GM18868 (cell line): Measurements from ENCODE around the gene RNASE2.
A peak's percentile ranks its signal among the peaks of the same experiment; 100 is the strongest.
"Not testable (repeated sequence)": the region's sequence is repeated elsewhere in the genome, so short reads cannot be mapped to it uniquely, and the experiment has no call there.

Source experiments
- ATAC-seq: cut with Tn5 transposase; IDR thresholded peaks from one replicate; pipeline ENCODE4 v1.9.1; 2021; ENCODE audit warnings: mild to moderate bottlenecking, moderate library complexity; ENCODE audit not compliant: unreplicated experiment

The RNASE2 gene

DNA sequence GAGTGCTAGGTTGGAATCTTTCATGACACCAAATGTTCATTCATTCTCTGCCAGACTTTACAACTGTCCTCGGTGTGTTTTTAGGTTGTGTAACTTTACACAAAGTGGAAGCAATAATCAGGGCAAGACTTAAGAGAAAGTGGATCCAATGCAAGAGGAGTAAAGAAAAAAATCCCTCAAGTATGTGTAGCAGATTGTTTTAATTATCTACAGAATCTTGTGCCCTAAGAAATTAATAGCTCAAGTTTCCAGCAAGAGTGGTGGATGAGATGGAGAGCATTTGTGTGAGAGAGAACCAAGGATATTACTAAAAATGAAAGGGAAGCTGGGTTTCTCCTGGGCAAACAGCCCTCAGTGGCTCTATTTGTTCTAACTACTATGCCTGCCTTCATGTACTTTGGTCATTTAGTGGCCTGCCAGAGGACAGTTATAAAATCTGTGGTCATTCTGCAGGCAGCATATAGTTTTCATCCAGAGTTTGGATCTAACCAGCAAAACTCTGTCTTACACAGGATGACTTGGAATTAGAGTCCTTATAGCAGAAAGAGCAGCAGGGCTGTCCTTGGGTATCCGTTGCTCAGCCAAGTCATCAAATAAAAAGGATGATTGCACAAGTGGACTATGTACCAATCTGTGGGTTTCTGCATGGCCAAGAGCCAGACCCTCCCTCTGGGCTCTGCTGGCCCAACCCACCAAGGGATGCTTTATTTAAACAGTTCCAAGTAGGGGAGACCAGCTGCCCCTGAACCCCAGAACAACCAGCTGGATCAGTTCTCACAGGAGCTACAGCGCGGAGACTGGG lies at the start of gene RNASE2:
Gene RNASE2, plus strand, starts transcription at position 752 of the 802 bp plus-strand sequence. CDS start 285 bp downstream, outside the sequence.
- not testable (repeated sequence) for ATAC-seq

DNA sequence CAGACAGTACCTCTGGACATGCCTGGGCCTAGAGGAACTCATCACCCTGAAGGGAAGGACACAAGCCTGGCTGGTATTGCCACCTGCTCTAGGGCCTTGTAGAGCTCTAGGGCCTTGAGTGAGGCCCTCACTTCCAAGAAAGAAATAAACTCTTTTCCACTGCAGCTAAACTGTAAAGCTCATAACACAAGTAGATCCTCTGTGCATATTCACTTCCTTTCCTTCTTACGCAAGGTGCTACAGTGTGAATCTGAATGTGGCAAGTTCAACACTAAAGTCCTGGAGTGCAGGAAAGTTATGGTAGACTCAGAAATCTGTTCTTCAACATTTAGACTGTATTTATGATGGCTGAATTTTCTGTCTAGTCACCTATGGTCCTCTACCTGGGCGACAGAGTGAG lies 49.6 kb upstream of the RNASE2 start:
- ATAC-seq: no peak

DNA sequence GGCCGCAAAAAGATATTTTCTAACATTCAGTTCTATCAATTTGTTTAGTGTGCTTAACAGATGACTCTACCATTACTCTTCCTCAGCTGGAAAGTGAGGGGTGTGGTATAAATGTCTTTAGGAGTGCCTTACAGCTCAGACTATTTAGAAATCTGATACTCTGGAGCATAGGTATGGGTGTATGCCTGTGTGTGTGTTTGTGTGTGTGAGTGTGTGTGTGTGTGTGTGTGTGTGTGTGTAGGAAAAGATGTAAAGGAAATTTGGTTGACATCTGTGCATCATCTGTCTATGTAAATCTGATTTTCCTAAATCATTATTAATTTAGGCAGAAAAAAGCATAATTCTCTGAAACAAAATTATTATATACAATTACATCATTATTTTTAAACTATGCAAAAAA lies 48.1 kb upstream of the RNASE2 start:
- ATAC-seq: no peak

DNA sequence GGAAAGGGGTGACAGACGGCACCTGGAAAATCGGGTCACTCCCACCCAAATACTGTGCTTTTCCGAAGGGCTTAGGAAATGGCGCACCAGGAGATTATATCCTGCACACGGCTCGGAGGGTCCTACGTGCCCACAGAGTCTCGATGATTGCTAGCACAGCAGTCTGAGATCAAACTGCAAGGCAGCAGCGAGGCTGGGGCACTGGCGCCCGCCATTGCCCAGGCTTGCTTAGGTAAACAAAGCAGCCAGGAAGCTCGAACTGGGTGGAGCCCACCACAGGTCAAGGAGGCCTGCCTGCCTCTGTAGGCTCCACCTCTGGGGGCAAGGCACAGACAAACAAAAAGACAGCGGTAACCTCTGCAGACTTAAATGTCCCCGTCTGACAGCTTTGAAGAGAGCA lies 44.5 kb upstream of the RNASE2 start:
- not testable (repeated sequence) for ATAC-seq

DNA sequence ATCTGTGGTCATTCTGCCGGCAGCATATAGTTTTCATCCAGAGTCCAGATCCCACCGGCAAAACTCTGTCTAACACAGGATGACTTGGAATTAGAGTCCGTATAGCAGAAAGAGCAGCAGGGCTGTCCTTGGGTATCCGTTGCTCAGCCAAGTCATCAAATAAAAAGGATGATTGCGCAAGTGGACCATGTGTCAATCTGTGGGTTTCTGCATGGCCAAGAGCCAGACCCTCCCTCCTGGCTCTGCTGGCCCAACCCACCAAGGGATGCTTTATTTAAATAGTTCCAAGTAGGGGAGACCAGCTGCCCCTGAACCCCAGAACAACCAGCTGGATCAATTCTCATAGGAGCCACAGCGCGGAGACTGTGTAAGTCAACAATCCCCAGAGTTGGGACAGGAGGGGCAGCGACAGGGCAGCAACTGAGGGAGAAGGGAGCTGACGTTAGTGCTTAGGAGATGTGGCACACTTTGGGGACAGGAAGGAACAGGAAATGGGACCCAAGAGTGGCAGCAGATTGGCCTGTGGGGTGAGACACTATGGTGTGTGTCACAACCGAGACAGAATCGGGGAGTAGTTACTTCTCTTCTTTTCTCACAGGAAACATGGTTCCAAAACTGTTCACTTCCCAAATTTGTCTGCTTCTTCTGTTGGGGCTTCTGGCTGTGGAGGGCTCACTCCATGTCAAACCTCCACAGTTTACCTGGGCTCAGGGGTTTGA lies 36.1 kb upstream of the RNASE2 start:
- not testable (repeated sequence) for ATAC-seq

DNA sequence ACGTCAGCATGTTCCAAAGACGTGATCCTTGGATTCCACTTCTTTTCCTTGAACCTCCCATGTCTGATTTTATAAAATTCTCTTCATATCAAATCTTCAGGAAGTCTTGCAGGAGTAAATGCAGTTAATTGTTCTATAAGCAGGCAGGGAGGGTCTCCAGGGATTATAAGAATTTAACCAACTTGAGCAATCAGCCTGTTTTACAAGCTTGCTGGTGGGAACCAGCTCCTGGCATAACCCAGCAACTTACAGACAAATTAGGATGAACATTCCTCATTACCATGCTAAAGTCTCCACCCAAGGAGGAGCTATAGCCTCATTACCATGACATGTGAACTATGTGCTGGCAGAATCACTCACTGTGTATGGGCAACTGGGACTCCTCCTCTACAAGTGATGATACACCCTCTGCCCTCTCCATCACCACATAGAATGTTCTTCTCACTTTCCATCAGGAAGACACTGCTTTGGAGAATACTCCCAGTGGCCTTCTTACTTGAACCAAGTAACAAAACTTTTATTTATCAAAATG lies 31.5 kb upstream of the RNASE2 start:
- not testable (repeated sequence) for ATAC-seq

DNA sequence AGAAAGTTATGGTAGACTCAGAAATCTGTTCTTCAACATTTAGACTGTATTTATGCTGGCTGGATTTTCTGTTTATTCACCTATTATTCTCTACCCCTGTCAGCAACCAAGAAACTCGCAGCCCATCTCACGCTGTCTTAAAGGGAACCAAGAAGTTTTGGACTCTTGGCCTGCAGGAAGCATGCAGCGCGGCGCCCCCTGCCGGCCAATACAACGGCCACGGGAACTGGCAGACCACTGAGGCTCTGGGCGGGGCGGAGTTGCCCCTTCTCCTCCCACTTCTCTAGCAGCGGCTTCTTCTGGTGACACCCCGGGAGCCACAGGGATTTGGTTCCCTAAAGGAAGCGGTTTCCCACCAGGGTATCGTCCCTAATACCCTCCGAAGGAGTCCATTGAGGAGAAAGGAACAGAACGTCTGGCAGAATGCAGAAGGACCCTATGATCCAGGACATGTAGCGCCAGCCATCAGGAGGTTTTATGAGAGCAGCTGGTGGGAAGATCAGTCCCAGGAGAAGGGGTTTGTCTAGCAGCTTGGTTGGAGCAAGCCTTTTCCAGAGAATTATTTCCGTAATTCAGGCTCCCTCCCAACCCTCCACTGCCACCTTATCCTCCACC lies 21.0 kb upstream of the RNASE2 start:
- peak; percentile 42 for ATAC-seq

DNA sequence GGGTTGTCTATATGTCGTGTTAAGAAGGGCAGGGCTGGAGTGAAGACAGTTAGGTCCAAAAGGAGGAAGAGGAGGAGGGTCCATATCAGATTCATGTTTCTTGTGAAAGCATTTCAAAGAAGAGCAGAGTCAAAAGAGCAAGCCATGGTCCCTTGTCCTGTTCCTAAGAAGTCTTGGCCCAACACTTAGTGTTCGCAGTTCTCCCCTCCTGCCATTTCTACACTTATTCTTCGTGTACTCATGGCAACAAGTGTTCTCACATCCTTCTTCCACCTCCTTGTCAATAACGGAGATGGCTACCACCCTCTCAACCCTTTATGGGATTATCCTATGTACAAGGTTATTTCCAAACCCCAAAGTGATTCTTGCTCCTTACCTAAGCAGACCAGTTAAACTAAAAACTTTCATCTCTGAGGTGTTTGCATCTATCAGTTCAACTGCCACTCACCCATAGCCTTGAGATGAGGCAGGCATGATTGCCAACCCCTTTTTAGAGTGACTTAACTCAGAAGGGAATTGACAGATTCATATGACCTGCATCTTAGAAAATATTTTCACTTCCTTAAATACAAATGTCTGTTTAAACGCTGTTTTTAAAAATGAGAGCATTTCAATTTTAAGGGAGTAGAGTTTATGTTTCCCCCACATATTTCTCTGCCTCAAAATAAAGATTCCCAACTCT lies 19.8 kb upstream of the RNASE2 start:
- ATAC-seq: peak; percentile 72

DNA sequence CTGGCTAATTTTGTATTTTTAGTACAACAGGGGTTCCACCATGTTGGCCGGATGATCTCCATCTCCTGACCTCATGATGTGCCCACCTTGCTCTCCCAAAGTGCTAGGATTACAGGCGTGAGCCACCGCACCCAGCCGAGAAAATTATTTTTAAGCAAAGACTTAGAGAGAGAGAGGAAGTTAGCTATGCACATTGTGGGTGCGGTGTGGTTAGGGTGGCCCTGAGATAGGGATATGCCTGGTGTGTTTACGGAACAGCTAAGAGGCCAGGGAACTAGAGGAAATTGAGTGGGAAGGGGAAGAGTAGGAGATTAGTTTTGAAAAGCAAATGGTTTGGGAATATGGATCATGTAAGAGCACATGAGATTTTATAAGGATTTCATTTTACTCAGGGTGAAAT lies 10.1 kb upstream of the RNASE2 start:
- not testable (repeated sequence) for ATAC-seq

DNA sequence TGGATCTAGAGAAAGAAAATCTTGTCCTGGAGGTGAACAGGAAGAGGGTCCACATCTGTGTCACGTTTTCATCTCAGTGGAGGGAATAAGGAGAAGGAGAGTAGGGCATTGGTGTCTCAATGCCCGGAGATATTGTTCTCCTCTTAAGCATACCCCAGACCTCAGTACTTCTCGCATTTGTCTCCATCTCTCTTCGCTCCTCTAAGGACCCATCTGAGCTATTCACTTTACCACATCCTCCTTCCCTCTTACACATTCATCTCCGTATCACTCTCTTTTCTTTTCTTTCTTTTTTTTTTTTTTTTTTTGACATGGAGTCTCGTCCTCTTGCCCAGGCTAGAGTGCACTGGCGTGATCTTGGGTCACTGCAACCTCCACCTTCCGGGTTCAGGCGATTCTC lies 8.6 kb upstream of the RNASE2 start:
- ATAC-seq: not testable (repeated sequence)

DNA sequence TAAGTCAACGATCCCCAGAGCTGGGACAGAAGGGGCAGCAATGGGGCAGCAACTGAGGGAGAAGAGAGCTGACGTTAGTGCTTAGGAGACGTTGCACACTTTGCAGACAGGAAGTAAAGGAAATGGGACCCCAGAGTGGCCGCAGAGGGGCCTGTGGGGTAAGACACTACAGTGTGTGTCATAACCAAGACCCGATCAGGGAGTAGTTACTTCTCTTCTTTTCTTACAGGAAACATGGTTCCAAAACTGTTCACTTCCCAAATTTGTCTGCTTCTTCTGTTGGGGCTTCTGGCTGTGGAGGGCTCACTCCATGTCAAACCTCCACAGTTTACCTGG lies 219 bp downstream of the RNASE2 start:
- ATAC-seq: not testable (repeated sequence)

DNA sequence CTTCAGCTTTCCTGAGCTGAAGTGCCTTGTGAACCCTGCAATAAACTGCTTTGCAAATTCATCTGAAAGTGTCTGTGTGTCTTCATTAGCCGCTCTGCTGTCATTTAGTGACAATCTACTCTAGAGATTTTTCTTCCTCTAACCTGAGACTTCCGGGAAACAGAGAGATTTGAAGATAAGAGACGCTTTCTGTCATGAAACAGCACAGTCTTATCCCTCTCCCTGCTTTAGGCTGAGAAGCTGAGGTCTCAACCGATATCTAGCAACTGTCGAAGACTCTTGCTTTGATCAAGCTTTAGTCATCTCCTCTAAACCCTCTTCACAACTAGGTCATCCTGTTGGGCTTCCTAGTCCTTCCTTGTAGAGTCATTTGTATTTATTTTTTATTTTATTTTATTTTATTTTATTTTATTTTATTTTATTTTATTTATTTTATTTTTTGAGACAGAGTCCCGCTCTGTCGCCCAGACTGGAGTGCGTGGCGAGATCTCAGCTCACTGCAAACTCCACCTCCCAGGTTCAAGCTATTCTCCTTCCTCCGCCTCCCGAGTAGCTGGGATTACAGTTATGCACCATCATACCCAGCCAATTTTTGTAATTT lies 1.2 kb downstream of the RNASE2 start:
- ATAC-seq: no peak

DNA sequence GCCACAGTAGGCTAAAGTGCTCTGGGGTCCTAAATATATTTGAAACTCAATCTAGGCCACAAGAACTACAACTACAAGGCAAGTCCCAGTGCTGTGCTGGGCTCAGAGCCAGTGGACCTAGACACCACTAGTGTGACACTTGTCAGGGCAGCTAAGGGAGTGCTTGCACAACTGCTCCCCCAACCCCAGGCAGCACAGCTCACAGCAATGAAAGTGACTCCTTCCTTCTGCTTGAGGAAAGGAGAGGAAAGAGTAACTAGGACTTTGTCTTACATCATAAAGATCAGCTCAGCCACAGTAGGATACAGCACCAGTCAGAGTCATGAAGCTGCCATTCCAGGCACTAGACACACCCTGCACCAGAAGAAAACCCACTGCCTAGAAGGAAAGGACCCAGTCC lies 3.7 kb downstream of the RNASE2 start:
- not testable (repeated sequence) for ATAC-seq

DNA sequence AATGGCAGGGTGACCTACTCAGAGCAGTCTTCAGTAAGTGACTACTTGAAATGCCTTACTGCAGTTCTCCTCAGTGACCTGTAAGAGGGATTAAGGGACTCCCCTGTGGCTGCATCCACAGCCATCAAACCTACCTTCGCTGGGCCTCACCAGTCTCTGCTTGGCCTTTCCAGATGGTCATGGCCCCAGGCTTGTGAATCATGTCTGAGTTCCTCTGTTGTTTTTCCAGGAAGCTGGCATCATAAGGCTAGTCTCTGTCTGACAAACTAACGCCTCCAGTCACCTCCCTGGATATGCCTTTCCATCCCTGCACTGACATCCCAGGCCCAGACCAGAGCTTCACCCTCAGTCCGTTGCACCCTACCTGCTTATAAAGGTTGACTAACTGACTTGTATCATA lies 14.0 kb downstream of the RNASE2 start:
- ATAC-seq: no peak

DNA sequence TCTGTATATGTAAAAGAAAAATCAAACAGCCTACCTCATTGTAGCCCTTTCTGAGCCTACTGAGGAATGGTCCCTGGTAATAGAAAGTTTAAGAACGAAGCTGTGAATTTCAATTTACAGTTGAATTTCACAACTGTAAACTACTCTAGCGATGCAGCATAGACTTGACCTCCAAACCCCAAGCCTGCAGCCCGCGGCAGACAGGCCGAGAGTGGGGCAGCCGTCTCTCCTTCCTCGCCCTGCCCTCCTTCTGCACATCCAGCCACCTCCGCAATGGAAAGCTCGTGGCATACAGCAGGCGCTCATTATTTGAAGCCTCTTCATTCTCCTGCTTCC lies 15.3 kb downstream of the RNASE2 start:
- no peak for ATAC-seq

DNA sequence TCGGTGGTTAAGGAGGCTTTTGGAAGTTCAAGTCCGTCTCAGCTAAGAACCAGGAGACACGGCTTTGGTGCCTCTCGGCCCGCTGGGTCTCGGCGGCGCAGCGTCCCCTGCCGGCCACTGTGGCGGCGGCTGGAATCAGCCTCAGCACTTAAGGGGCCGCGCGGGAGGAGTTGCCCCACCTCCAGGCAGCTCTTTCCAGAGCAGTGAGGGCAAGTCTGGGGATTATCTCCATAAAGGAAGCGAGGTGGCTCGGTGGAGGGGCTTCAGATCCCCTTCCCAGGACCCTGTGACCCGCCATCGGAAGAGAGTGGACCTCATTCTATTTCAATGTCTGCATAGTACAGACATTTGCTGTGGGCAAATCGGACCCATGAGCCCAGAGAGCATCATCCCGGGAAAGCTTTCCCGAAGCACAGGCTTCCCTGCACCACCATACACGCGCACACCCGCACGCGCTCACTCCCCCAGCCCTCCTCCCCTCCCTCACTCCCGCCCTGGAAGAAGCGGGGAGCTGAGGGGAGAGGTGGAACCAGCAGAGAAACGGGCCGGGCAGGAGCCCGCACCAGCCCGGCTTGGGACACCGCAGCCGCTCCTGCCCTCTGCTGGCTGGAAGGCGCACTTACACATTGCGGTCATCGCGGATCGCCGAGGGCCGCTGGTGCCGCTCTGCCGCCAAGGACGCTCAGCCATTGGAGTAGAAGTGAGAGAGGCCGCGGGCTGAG lies 15.9 kb downstream of the RNASE2 start:
- ATAC-seq: peak; percentile 93

DNA sequence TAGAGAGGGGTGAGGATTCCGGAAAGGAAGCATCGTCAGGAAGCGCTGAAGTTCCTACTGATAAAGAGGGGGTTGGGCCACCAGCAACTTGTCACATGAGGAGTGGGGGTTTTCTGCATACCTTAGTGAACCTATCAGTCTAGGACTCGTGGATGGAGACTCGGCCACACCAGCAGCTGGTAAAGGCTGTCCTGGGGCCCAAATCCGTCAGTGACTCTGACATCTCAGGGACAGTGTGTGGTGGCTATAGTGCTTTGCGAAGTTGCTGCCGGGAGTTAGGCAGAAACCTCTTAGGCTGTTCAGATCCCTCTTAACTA lies 16.4 kb downstream of the RNASE2 start:
- ATAC-seq: peak; percentile 27

DNA sequence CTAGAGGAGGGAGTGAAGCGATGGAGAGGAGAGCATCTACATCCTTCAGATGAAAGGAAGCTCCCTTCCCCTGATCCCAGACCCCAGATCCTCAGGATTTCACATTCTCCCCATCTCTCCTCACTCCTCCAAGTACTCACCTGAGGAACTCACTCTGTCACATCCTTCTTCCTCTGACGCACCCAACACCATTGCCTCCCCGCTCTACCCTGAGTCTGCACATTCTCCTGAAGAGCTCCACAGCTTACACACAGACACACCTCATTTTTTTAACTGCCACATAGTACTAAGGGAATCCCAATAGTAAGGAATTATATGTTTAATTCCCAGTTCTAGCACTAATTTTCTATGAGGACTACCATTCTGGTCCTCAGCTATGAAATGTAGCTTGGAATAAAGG lies 18.2 kb downstream of the RNASE2 start:
- ATAC-seq: no peak

DNA sequence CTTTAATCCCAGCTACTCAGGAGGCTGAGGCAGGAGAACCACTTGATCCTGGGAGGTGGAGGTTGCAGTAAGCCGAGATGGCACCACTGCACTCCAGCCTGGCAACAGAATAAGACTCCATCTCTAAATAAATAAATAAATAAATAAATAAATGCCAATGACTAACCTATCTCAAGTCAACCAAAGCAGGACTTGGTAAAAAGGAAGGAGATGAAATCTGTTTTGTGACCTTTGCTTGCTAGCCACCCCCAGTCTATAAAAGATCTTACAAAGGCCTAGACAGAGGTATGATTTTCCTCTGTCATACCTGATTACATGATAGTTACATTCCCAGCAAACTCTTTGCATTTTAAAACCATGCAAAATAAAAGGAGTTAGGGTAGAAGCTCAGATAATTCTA lies 21.0 kb downstream of the RNASE2 start:
- ATAC-seq: no peak

DNA sequence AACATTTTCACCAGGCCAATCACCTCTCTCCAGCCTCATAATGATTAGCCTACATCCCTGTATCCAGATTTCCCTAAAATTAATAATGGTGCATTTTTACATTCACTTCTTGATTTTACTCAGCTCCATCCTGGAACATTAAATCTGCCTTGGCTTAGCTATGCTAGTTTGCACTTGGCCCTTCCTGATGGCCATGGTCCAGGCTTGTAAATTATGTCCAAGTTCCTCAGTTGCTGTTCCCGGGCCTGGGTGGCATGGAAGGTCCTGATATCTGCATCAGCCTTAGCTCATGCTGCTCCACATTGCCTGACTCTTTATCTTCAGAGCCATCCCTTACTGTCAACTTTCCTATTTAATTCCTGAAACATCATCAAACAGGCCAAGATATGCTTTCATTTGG lies 23.4 kb downstream of the RNASE2 start:
- no peak for ATAC-seq
